HCT116 (cell line): Measurements from ENCODE around the gene GRIN3B. TPM values are rescaled to one million over a fixed set of nuclear protein-coding genes. Genes with fewer than 3 reads are reported as not detected.

Experiments
- ATAC-seq: fragments of 200-7000 bp; cut with Tn5 transposase; 2 replicates; pipeline ENCODE4 v1.9.1; 2020; ENCODE audit warnings: mild to moderate bottlenecking, moderate library complexity
- BruUV-seq: library from RNA; stranded (reverse); fragments of 400-500 nt; replicated peaks from 2 replicates; lab custom pipeline; 2021; lab: Mats Ljungman, UMichigan
- CTCF ChIA-PET: fragments of 300-600 bp; sonication (Branson Sonifier 250); formaldehyde crosslinking; loops from one replicate; lab custom pipeline; 2021; ENCODE audit warnings: antibody characterized with exemption; lab: Charles Lee
- POLR2A ChIA-PET: fragments of 300-600, 350-600 bp; sonication (Branson Sonifier 250); formaldehyde crosslinking; loops from one replicate; lab custom pipeline; 2021; ENCODE audit warnings: antibody characterized with exemption; lab: Charles Lee
- RAD21 ChIA-PET, 2 experiments: fragments of 300-600 bp; sonication (Branson Sonifier 250); formaldehyde crosslinking; loops; one replicate each; lab custom pipeline; 2023; ENCODE audit warnings: low total read pairs in 2 of 2; ENCODE audit not compliant: uncharacterized antibody in 2 of 2, unreplicated experiment in 2 of 2, low non-redundant PET in 1 of 2; lab: Charles Lee
- DNase-seq: peaks from one replicate; pipeline ENCODE4 v3.0.0-alpha.2; 2010; ENCODE audit warnings: low read depth, low spot score
- H2AFZ ChIP-seq: fragments of 200-600 bp; shearing (Covaris generic), sonication (generic); 2 replicates; pipeline ENCODE4 v1.6.1; 2017; ENCODE audit warnings: low read depth, mixed run types, mixed read lengths, antibody characterized with exemption, low read length; ENCODE audit not compliant: poor library complexity, severe bottlenecking
- H3K27ac ChIP-seq: 2 replicates; pipeline ENCODE4 v1.5.1; 2012; ENCODE audit warnings: low read depth, low read length
- H3K27me3 ChIP-seq: fragments of 200-600 bp; sonication (generic); 2 replicates; pipeline ENCODE4 v1.6.1; 2016; ENCODE audit warnings: mixed run types, low read length, mixed read lengths; ENCODE audit not compliant: insufficient read depth
- H3K36me3 ChIP-seq, 2 experiments: fragments of 200-500 bp in 1 of 2; fragments of 200-600 bp in 1 of 2; sonication (Bioruptor generic) in 1 of 2; sonication (generic) in 1 of 2; 2 replicates each; pipeline versions ENCODE4 v1.5.1 to v1.6.1; 2014 to 2016; ENCODE audit warnings: low read length in 2 of 2, inconsistent platforms in 1 of 2, mixed read lengths in 1 of 2, mixed run types in 1 of 2; ENCODE audit not compliant: insufficient read depth in 2 of 2, control insufficient read depth in 1 of 2
- H3K4me1 ChIP-seq, 2 experiments: fragments of 200-600 bp in 1 of 2; sonication (generic) in 1 of 2; 2 replicates each; pipeline versions ENCODE4 v1.5.1 to v1.6.1; 2012 to 2017; ENCODE audit warnings: low read length in 2 of 2, inconsistent platforms in 1 of 2, mild to moderate bottlenecking in 1 of 2, mixed read lengths in 1 of 2, mixed run types in 1 of 2, moderate library complexity in 1 of 2; ENCODE audit not compliant: insufficient read depth in 2 of 2, control insufficient read depth in 1 of 2
- H3K4me2 ChIP-seq: fragments of 200-600 bp; sonication (generic); 2 replicates; pipeline ENCODE4 v1.6.1; 2017; ENCODE audit warnings: mixed run types, low read length, mixed read lengths
- H3K4me3 ChIP-seq, 2 experiments: fragments of 200-600 bp in 1 of 2; sonication (generic) in 1 of 2; replicated peaks in 1 of 2; 2 replicates each; pipeline ENCODE4 v1.5.1; 2011 to 2016; ENCODE audit warnings: low read length in 2 of 2, control low read depth in 1 of 2, low read depth in 1 of 2, mild to moderate bottlenecking in 1 of 2, mixed read lengths in 1 of 2, mixed run types in 1 of 2
- H3K79me2 ChIP-seq: fragments of 200-600 bp; sonication (generic); 2 replicates; pipeline ENCODE4 v1.6.1; 2017; ENCODE audit warnings: mild to moderate bottlenecking, mixed run types, low read length, moderate library complexity, mixed read lengths; ENCODE audit not compliant: insufficient read depth
- H3K9ac ChIP-seq: fragments of 200-600 bp; sonication (generic); 2 replicates; pipeline ENCODE4 v1.6.1; 2016; ENCODE audit warnings: low read length, mixed read lengths
- H3K9me2 ChIP-seq: fragments of 200-600 bp; sonication (generic), shearing (Covaris generic); 2 replicates; pipeline ENCODE4 v1.6.1; 2017; ENCODE audit warnings: mixed run types, mild to moderate bottlenecking, moderate library complexity; ENCODE audit not compliant: insufficient read depth
- H3K9me3 ChIP-seq, 2 experiments: fragments of 200-500 bp in 1 of 2; fragments of 200-600 bp in 1 of 2; sonication (Bioruptor generic) in 1 of 2; sonication (generic) in 1 of 2; 2 replicates each; pipeline ENCODE4 v1.6.1; 2014 to 2017; ENCODE audit warnings: low read length in 2 of 2, mixed read lengths in 2 of 2, inconsistent platforms in 1 of 2, low read depth in 1 of 2, mild to moderate bottlenecking in 1 of 2, mixed run types in 1 of 2, moderate library complexity in 1 of 2; ENCODE audit not compliant: control insufficient read depth in 1 of 2, insufficient read depth in 1 of 2
- H4K20me1 ChIP-seq: fragments of 200-600 bp; sonication (generic), shearing (Covaris generic); 2 replicates; pipeline ENCODE4 v1.6.1; 2017; ENCODE audit warnings: mixed run types, mild to moderate bottlenecking, moderate library complexity; ENCODE audit not compliant: insufficient read depth
- CBX3 ChIP-seq: IDR thresholded peaks from 2 replicates; pipeline ENCODE4 v1.6.1; 2012; ENCODE audit warnings: low read depth
- CTCF ChIP-seq, 3 experiments: fragments of 200-600 bp in 1 of 3; sonication (generic) in 1 of 3; IDR thresholded peaks in 2 of 3; conservative IDR thresholded peaks in 1 of 3; 2 replicates each; pipeline ENCODE4 v1.5.1; 2012 to 2017; ENCODE audit warnings: low read depth in 2 of 3, low read length in 2 of 3, antibody characterized with exemption in 1 of 3, borderline replicate concordance in 1 of 3, control low read depth in 1 of 3, mild to moderate bottlenecking in 1 of 3, mixed read lengths in 1 of 3, mixed run types in 1 of 3, moderate library complexity in 1 of 3; ENCODE audit not compliant: insufficient read depth in 1 of 3
- EGR1 ChIP-seq: IDR thresholded peaks from 2 replicates; pipeline ENCODE4 v1.6.1; 2012; ENCODE audit warnings: low read depth
- EZH2 ChIP-seq: fragments of 200-600 bp; sonication (generic); IDR thresholded peaks from 2 replicates; pipeline ENCODE4 v1.6.1; 2017; ENCODE audit warnings: antibody characterized with exemption, mixed run types
- FOSL1 ChIP-seq: IDR thresholded peaks from 2 replicates; pipeline ENCODE4 v1.6.1; 2012; ENCODE audit warnings: low read depth
- JUND ChIP-seq: IDR thresholded peaks from 2 replicates; pipeline ENCODE4 v1.6.1; 2012
- RAD21 ChIP-seq: IDR thresholded peaks from 2 replicates; pipeline ENCODE4 v1.6.1; 2012; ENCODE audit warnings: low read depth, mild to moderate bottlenecking
- SIN3A ChIP-seq: IDR thresholded peaks from 2 replicates; pipeline ENCODE4 v1.6.1; 2012; ENCODE audit warnings: low read depth
- SP1 ChIP-seq: IDR thresholded peaks from 2 replicates; pipeline ENCODE4 v1.6.1; 2012; ENCODE audit warnings: low read depth
- SRF ChIP-seq: IDR thresholded peaks from 2 replicates; pipeline ENCODE4 v1.6.1; 2012; ENCODE audit warnings: low read depth
- ZFX ChIP-seq: fragments of 450-650 bp; IDR thresholded peaks from 2 replicates; pipeline ENCODE4 v1.6.1; 2017
- intact Hi-C: fragments of 100-400 bp; cut with micrococcal nuclease; formaldehyde crosslinking; loops from 2 replicates; pipeline ENCODE4 v1.10.0; 2022
- total RNA-seq: library from RNA; stranded (reverse); gene quantifications from one replicate; pipeline ENCODE4 v1.2.1, GENCODE V29; 2021; ENCODE audit not compliant: unreplicated experiment
- TF ChIP-seq, protein P1 (sequence below): IDR thresholded peaks from 2 replicates; pipeline ENCODE4 v1.6.1; 2011; ENCODE audit warnings: mild to moderate bottlenecking, low read length, moderate library complexity; ENCODE audit not compliant: insufficient replicate concordance; ENCODE audit errors: extremely low read depth

The GRIN3B gene
- total RNA-seq, 1 experiment from 2014 or later: 0.69 TPM

DNA sequence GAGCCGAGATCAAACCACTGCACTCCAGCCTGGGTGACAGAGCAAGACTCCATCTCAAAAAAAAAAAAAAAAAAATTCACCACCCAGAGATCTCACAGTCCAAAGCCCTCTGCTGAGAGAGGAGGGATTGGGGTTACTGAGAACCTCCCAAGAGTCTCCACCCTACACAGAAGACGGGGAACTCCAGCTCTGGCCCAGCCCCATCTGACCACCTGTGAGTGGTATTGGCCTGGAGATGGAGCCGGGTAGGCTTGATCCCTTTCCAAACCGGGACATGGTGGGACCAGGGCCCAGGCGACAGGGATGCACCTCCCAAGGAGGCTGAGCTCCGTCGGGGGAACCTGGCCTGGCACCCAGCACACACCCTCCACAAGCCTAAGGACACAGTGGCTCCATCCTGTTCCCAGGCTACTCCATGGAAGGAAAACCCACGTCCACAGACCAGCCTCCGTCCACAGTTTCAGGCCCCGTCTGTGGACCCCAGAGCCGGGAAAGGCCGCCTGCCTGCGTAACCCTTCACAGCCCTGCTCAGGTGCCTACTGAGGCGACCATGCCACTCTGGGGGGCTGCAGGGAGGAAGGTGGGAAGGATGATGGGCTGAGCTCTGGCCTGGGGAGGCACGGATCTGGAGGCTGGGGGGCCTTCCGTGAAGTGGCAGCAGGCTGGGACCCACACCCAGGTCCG lies 18.9 kb downstream of the GRIN3B start:
- no TSS peak for BruUV-seq
- Histone ChIP-seq H3K9me2 (no peaks in the 10 kb centered on the region), H3K9ac (peak overlapping the region; percentile 99), H3K79me2 (peaks cover 69% of the 10 kb centered on the region), H3K4me3 (peak overlapping the region; percentile 94 to 97), H4K20me1 (no peaks in the 10 kb centered on the region; the same call in 1 of the 2 replicates), H3K4me1 (peaks cover 37 to 54% of the 10 kb centered on the region in 2 experiments), H3K9me3 (no peaks in the 10 kb centered on the region), H3K4me2 (peak overlapping the region; percentile 99), H3K27ac (peak overlapping the region; percentile 86), H3K27me3 (no peaks in the 10 kb centered on the region), H2AFZ (no peak overlapping the region), H3K36me3 (peaks cover 0 to 16% of the 10 kb centered on the region in 2 experiments; a peak in 2 of 4 replicates)
- TF ChIP-seq, protein P1, sequence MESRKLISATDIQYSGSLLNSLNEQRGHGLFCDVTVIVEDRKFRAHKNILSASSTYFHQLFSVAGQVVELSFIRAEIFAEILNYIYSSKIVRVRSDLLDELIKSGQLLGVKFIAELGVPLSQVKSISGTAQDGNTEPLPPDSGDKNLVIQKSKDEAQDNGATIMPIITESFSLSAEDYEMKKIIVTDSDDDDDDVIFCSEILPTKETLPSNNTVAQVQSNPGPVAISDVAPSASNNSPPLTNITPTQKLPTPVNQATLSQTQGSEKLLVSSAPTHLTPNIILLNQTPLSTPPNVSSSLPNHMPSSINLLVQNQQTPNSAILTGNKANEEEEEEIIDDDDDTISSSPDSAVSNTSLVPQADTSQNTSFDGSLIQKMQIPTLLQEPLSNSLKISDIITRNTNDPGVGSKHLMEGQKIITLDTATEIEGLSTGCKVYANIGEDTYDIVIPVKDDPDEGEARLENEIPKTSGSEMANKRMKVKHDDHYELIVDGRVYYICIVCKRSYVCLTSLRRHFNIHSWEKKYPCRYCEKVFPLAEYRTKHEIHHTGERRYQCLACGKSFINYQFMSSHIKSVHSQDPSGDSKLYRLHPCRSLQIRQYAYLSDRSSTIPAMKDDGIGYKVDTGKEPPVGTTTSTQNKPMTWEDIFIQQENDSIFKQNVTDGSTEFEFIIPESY: no peak
- TF ChIP-seq EGR1: no peak
- TF ChIP-seq CTCF (IDR thresholded peaks at IDR 0.05 in 2 of 3, conservative IDR thresholded peaks at IDR 0.05 in 1 of 3; ENCODE audit: borderline replicate concordance in 1 of 3, insufficient read depth in 1 of 3, low read depth in 2 of 3, low read length in 2 of 3): no peak
- TF ChIP-seq CBX3: no peak
- no peak for TF ChIP-seq SRF
- TF ChIP-seq EZH2: no peak
- TF ChIP-seq SP1: no peak
- no peak for TF ChIP-seq JUND
- TF ChIP-seq ZFX: no peak
- no peak for TF ChIP-seq FOSL1
- TF ChIP-seq RAD21: no peak
- no peak for TF ChIP-seq SIN3A
- intact Hi-C loops: no loop called here
- ATAC-seq (no peak), DNase-seq (no peak)
- POLR2A ChIA-PET: interaction anchor here (0.5 kb wide), 1 partner anchor 24 kb away, joined by 3 read pairs; no protein-coding TSS in a partner anchor
- CTCF ChIA-PET: interaction anchor here (1.0 kb wide), 1 partner anchor 35 kb away, joined by 3 read pairs; the partner anchor contains the start of gene WDR18
- RAD21 ChIA-PET: interaction anchor here in 1 of 2 experiments (0.5 kb wide), 1 partner anchor 140 kb away, joined by 5 read pairs; no protein-coding TSS in a partner anchor
